Measurements from ENCODE around the gene ABHD6.
"Not testable (repeated sequence)": the region's sequence is repeated elsewhere in the genome, so short reads cannot be mapped to it uniquely, and the experiment has no call there.

Gene ABHD6

DNA sequence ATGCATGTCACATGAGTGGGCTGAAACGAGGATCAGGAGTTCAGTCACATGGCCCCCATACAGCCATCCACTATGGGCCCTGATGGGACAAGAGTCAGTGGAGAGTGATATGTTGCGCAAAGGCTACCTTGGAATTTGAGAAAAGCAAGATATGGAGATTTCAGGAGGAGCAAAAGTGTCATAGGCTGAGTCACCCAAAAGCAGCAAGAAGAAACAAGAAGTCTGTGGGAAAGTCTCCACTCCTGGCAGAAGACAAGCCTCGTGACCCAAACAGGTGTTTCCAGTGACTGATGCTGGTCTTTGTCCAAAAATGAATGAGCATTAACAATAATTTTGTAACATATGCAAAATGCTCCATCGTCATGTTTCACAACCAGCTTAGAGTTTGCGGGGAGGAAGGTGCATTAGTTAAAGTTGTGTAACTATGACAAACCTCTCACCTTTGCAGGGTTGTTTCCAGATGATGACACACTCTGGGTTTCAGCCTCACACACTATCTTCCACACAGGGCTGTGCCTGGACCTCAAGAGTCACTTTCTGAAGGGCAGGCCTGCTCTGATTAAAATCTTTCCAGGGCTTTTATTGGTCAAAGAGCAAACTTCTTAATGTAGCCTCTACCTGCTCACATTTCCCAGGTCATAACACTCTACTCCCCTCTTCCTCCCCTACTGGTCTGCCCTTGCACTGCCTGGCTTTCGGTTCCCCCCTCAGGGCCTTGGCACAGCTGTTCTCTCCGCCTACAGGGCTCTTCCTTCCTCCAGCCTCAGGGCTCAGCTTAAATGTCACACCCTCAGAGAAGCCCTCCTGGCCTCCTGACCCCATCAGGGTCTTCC is 22.9 kb upstream of the ABHD6 start:
- TF ChIP-seq POLR2A (IDR thresholded peaks at IDR 0.05; ENCODE audit: low read depth, low read length) (no peak), TAF1 (IDR thresholded peaks at IDR 0.05; ENCODE audit: borderline replicate concordance, low read depth, low read length) (no peak), POLR2AphosphoS5 (IDR thresholded peaks at IDR 0.05; ENCODE audit: low read depth, low read length) (no peak; the same call in 1 of the 2 replicates)
- DNase-seq (ENCODE audit: insufficient read length): peak; percentile 36
- FAIRE-seq: peak; percentile 99

- no peak for DNase-seq (ENCODE audit: insufficient read length)
- TF ChIP-seq POLR2A (IDR thresholded peaks at IDR 0.05; ENCODE audit: low read depth, low read length) (no peak), POLR2AphosphoS5 (IDR thresholded peaks at IDR 0.05; ENCODE audit: low read depth, low read length) (no peak), TAF1 (IDR thresholded peaks at IDR 0.05; ENCODE audit: borderline replicate concordance, low read depth, low read length) (no peak)
- FAIRE-seq: no peak
Observed at GRCh38 chr3:58215317-58216025, 22.1 kb upstream of the ABHD6 start.

- TF ChIP-seq POLR2A (IDR thresholded peaks at IDR 0.05; ENCODE audit: low read depth, low read length) (no peak), POLR2AphosphoS5 (IDR thresholded peaks at IDR 0.05; ENCODE audit: low read depth, low read length) (no peak), TAF1 (IDR thresholded peaks at IDR 0.05; ENCODE audit: borderline replicate concordance, low read depth, low read length) (no peak)
- no peak for DNase-seq (ENCODE audit: insufficient read length)
- no peak for FAIRE-seq
Observed at GRCh38 chr3:58216496-58217195, 20.9 kb upstream of the ABHD6 start.

- DNase-seq (ENCODE audit: insufficient read length): no peak
- TF ChIP-seq POLR2A (IDR thresholded peaks at IDR 0.05; ENCODE audit: low read depth, low read length) (no peak), POLR2AphosphoS5 (IDR thresholded peaks at IDR 0.05; ENCODE audit: low read depth, low read length) (no peak), TAF1 (IDR thresholded peaks at IDR 0.05; ENCODE audit: borderline replicate concordance, low read depth, low read length) (no peak)
- peak; percentile 90 for FAIRE-seq
Observed at GRCh38 chr3:58217209-58217811, 20.3 kb upstream of the ABHD6 start.

DNA sequence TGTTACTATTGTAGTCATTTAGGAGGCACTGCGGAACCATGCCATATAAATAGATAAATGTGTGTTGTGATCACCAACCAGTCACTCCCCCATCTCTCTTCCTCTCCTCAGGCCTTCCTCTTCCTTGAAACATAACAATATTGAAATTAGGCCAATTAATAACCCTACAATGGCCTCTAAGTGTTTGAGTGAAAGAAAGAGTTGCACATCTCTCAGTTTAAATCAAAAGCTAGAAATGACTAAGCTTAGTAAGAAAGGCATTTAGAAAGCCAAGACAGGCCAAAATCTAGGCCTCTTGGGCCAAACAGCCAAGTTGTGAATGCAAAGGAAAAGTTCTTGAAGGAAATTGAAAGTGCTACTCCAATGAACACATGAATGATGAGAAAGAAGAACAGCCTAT is 18.7 kb upstream of the ABHD6 start:
- TF ChIP-seq TAF1 (IDR thresholded peaks at IDR 0.05; ENCODE audit: borderline replicate concordance, low read depth, low read length) (no peak), POLR2AphosphoS5 (IDR thresholded peaks at IDR 0.05; ENCODE audit: low read depth, low read length) (no peak), POLR2A (IDR thresholded peaks at IDR 0.05; ENCODE audit: low read depth, low read length) (no peak)
- FAIRE-seq (peak; percentile 56), DNase-seq (ENCODE audit: insufficient read length) (no peak)

- TF ChIP-seq POLR2A (IDR thresholded peaks at IDR 0.05; ENCODE audit: low read depth, low read length) (no peak), TAF1 (IDR thresholded peaks at IDR 0.05; ENCODE audit: borderline replicate concordance, low read depth, low read length) (no peak), POLR2AphosphoS5 (IDR thresholded peaks at IDR 0.05; ENCODE audit: low read depth, low read length) (no peak)
- FAIRE-seq (no peak), DNase-seq (ENCODE audit: insufficient read length) (no peak)
Observed at GRCh38 chr3:58222161-58222724, 15.3 kb upstream of the ABHD6 start.

DNA sequence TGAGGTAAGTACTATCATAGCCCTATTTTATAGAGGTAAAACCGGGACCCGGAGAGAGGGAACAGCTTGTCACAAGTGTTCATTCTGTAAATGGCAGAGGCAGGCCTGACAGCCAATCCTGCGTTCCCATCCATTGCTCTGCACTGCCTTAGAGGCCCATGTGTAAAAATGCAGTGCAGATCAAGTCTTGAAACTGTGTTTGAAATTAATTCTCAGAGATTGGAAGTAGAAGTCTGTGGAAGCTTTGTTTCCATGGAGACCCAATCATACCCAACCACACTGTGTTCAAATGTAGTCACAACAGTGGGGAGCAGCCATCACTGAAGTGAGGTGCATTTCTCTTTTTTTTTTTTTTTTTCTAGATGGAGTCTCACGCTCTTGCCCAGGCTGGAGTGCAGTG is 13.7 kb upstream of the ABHD6 start:
- FAIRE-seq: no peak

GRCh38 chr3:58227933-58228332 is 9.7 kb upstream of the ABHD6 start:
- FAIRE-seq; DNase-seq (ENCODE audit: insufficient read length): not testable (repeated sequence)

More for the DNA sequence above, 13.7 kb upstream of the ABHD6 start:
- TF ChIP-seq POLR2A (IDR thresholded peaks at IDR 0.05; ENCODE audit: low read depth, low read length) (no peak), POLR2AphosphoS5 (IDR thresholded peaks at IDR 0.05; ENCODE audit: low read depth, low read length) (no peak), TAF1 (IDR thresholded peaks at IDR 0.05; ENCODE audit: borderline replicate concordance, low read depth, low read length) (no peak)
- DNase-seq (ENCODE audit: insufficient read length): no peak

- TF ChIP-seq POLR2AphosphoS5 (IDR thresholded peaks at IDR 0.05; ENCODE audit: low read depth, low read length) (no peak), POLR2A (IDR thresholded peaks at IDR 0.05; ENCODE audit: low read depth, low read length) (no peak), TAF1 (IDR thresholded peaks at IDR 0.05; ENCODE audit: borderline replicate concordance, low read depth, low read length) (no peak)
- no peak for DNase-seq (ENCODE audit: insufficient read length)
- FAIRE-seq: no peak
Observed at GRCh38 chr3:58230876-58231552, 6.6 kb upstream of the ABHD6 start.

GRCh38 chr3:58231666-58232065 is 5.9 kb upstream of the ABHD6 start:
- no peak for TF ChIP-seq TAF1 (IDR thresholded peaks at IDR 0.05; ENCODE audit: borderline replicate concordance, low read depth, low read length)
- no peak for TF ChIP-seq POLR2A (IDR thresholded peaks at IDR 0.05; ENCODE audit: low read depth, low read length)
- DNase-seq (ENCODE audit: insufficient read length) (no peak), FAIRE-seq (no peak)

Measured in GM12892 (cell line).